Measurements from ENCODE around the gene SH3PXD2B.

Gene SH3PXD2B

DNA sequence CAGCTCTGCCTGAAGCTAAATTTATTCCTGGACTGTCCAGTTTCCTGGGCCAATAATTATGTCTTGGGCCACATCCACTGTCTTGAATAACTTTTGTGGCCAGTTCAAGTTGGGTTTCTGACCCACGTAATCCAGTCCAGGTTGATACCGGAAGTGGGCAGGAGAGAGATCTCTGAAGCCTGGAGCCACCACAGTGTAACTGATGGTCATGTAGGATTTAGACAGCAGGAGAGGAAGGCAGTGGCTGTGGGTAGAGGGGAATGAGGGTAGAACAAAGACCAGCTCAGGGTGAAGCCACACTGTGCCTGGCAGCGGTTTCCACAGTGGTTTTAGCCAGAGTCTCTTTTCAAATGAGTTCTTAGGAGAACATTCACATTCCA is 30.2 kb downstream of the SH3PXD2B start:
- TF ChIP-seq SIN3A (IDR thresholded peaks at IDR 0.05; ENCODE audit: borderline replicate concordance, insufficient read depth, low read length): no peak
- TF ChIP-seq, protein P1, sequence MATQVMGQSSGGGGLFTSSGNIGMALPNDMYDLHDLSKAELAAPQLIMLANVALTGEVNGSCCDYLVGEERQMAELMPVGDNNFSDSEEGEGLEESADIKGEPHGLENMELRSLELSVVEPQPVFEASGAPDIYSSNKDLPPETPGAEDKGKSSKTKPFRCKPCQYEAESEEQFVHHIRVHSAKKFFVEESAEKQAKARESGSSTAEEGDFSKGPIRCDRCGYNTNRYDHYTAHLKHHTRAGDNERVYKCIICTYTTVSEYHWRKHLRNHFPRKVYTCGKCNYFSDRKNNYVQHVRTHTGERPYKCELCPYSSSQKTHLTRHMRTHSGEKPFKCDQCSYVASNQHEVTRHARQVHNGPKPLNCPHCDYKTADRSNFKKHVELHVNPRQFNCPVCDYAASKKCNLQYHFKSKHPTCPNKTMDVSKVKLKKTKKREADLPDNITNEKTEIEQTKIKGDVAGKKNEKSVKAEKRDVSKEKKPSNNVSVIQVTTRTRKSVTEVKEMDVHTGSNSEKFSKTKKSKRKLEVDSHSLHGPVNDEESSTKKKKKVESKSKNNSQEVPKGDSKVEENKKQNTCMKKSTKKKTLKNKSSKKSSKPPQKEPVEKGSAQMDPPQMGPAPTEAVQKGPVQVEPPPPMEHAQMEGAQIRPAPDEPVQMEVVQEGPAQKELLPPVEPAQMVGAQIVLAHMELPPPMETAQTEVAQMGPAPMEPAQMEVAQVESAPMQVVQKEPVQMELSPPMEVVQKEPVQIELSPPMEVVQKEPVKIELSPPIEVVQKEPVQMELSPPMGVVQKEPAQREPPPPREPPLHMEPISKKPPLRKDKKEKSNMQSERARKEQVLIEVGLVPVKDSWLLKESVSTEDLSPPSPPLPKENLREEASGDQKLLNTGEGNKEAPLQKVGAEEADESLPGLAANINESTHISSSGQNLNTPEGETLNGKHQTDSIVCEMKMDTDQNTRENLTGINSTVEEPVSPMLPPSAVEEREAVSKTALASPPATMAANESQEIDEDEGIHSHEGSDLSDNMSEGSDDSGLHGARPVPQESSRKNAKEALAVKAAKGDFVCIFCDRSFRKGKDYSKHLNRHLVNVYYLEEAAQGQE (IDR thresholded peaks at IDR 0.05; ENCODE audit: insufficient read depth in 1 of 2, low read depth in 2 of 2, low read length in 2 of 2): no peak

DNA sequence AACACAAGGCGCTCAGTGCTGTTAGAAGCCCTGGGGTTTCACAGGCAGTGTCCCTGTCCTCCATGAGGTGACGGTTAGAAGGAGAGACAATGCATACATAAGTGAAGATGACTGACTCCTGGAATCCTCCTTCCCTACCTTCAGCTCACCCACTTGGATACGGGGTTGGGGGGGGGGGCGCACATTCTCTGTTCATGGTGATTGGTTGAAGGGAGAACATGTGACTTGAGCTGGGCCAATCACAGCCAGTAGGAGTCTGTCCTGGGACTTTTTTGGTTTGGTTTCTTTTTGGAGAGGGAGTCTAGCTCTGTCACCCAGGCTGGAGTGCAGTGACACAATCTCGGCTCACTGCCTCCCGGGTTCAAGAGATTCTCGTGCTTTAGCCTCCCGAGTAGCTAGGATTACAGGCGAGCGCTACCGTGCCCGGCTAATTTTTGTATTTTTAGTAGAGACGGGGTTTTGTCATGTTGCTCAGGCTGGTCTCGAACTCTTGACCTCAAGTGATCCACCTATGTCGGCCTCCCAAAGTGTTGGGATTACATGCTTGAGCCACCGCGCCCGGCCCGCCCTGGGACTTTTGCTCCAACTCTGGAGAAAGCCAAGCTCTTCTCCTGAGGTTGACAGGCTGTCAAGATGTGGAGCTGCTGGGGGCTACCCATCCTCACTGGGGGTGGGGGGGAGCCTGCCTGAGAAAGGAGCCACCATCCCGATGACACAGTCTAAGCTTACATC is 30.8 kb downstream of the SH3PXD2B start:
- TF ChIP-seq TAF1 (IDR thresholded peaks at IDR 0.05; ENCODE audit: borderline replicate concordance, insufficient read depth, low read length): no peak
- no peak for TF ChIP-seq POLR2AphosphoS5 (IDR thresholded peaks at IDR 0.05; ENCODE audit: low read depth, low read length)
- TF ChIP-seq SIN3A (IDR thresholded peaks at IDR 0.05; ENCODE audit: borderline replicate concordance, insufficient read depth, low read length): no peak
- TF ChIP-seq FOXP2 (optimal IDR thresholded peaks at IDR 0.05; ENCODE audit: borderline replicate concordance, extremely low read depth, extremely low read length, insufficient read depth): no peak
- TF ChIP-seq, protein P1 (IDR thresholded peaks at IDR 0.05; ENCODE audit: insufficient read depth in 1 of 2, low read depth in 2 of 2, low read length in 2 of 2): no peak

DNA sequence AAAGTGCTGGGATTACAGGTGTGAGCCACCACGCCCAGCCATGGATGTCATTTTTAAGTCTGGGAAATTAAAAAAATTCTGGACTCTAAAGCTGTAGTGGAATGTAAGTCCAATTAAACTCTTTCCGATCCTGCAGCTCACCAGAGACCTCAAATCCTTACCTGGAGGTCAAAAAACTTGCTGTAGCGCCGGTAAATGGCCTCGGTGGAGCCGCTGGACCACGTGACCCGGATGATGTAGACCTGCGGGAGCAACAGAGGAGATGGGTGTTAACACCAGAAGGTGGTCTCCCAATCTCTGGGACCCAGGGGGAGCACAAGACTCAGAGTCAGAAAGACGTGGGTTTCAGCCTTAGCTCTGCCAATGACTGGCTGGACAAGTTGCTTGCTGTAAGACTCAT is 32.1 kb downstream of the SH3PXD2B start:
- TF ChIP-seq POLR2AphosphoS5 (IDR thresholded peaks at IDR 0.05; ENCODE audit: low read depth, low read length) (no peak), TAF1 (IDR thresholded peaks at IDR 0.05; ENCODE audit: borderline replicate concordance, insufficient read depth, low read length) (no peak), SIN3A (IDR thresholded peaks at IDR 0.05; ENCODE audit: borderline replicate concordance, insufficient read depth, low read length) (no peak), FOXP2 (optimal IDR thresholded peaks at IDR 0.05; ENCODE audit: borderline replicate concordance, extremely low read depth, extremely low read length, insufficient read depth) (no peak)
- TF ChIP-seq, protein P1 (IDR thresholded peaks at IDR 0.05; ENCODE audit: insufficient read depth in 1 of 2, low read depth in 2 of 2, low read length in 2 of 2): no peak

DNA sequence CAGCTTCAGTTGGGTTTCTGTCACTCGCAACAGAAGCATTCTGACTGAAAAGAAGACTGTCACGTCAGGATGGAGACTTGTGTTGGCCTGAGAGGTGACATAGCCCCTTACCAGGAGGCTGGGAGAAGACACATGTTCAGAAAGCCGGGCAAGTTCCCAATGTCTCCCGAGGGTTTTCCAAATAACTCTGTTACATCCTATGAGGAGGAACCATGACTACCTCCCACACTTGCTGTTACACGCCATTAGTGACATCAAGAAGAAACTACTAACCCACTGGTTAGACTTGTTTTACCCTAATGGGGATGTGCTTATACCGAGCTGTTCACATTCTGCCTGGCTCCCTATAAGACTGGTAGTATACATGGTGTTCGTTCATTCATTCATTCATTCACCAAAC is 33.3 kb downstream of the SH3PXD2B start:
- TF ChIP-seq, protein P1 (IDR thresholded peaks at IDR 0.05; ENCODE audit: insufficient read depth in 1 of 2, low read depth in 2 of 2, low read length in 2 of 2): no peak
- no peak for TF ChIP-seq FOXP2 (optimal IDR thresholded peaks at IDR 0.05; ENCODE audit: borderline replicate concordance, extremely low read depth, extremely low read length, insufficient read depth)
- no peak for TF ChIP-seq POLR2AphosphoS5 (IDR thresholded peaks at IDR 0.05; ENCODE audit: low read depth, low read length)
- TF ChIP-seq SIN3A (IDR thresholded peaks at IDR 0.05; ENCODE audit: borderline replicate concordance, insufficient read depth, low read length): no peak
- no peak for TF ChIP-seq TAF1 (IDR thresholded peaks at IDR 0.05; ENCODE audit: borderline replicate concordance, insufficient read depth, low read length)

Measured in PFSK-1 (cell line).